HG03432 (cell line): ENCODE measurements around the gene MAPK14.
"Not testable (repeated sequence)": the region's sequence is repeated elsewhere in the genome, so short reads cannot be mapped to it uniquely, and the experiment has no call there.

Source experiments
- ATAC-seq: cut with Tn5 transposase; IDR thresholded peaks from one replicate; pipeline ENCODE4 v1.9.1; 2021; ENCODE audit warnings: mild to moderate bottlenecking, moderate library complexity; ENCODE audit not compliant: unreplicated experiment

The MAPK14 gene

GRCh38 chr6:36120979-36121786 is 93.6 kb downstream of the MAPK14 start:
- ATAC-seq, result no peak

GRCh38 chr6:36121787-36122494 is 94.3 kb downstream of the MAPK14 start:
- ATAC-seq, result no peak

- ATAC-seq, result no peak
These were observed 95.1 kb downstream of the MAPK14 start for GRCh38 chr6:36122495-36123269.

- ATAC-seq, result peak; percentile 75
These were observed 95.9 kb downstream of the MAPK14 start for GRCh38 chr6:36123270-36124139.

GRCh38 chr6:36124346-36124745 is 96.7 kb downstream of the MAPK14 start:
- not testable (repeated sequence) for ATAC-seq

GRCh38 chr6:36124881-36125280 is 97.3 kb downstream of the MAPK14 start:
- no peak for ATAC-seq

GRCh38 chr6:36125575-36125974 is 98.0 kb downstream of the MAPK14 start:
- no peak for ATAC-seq

GRCh38 chr6:36126121-36126520 is 98.5 kb downstream of the MAPK14 start:
- ATAC-seq, result no peak

GRCh38 chr6:36126553-36127458 is 99.2 kb downstream of the MAPK14 start:
- ATAC-seq, result no peak

- ATAC-seq, result no peak
These were observed 99.9 kb downstream of the MAPK14 start for GRCh38 chr6:36127462-36128016.

GRCh38 chr6:36128073-36128472 is 100.5 kb downstream of the MAPK14 start:
- ATAC-seq, result no peak

- ATAC-seq, result no peak
These were observed 101.2 kb downstream of the MAPK14 start for GRCh38 chr6:36128793-36129192.

GRCh38 chr6:36129334-36129733 is 101.7 kb downstream of the MAPK14 start:
- ATAC-seq, result not testable (repeated sequence)

GRCh38 chr6:36129941-36130666 is 102.5 kb downstream of the MAPK14 start, which contains the start of gene MAPK13:
MAPK13 (plus strand) TSS chr6:36130513; CDS start chr6:36130583, 70 bp downstream.
- ATAC-seq, result no peak

- ATAC-seq, result peak; percentile 33
These were observed 103.3 kb downstream of the MAPK14 start for GRCh38 chr6:36130667-36131510.

GRCh38 chr6:36131511-36132245 is 104.1 kb downstream of the MAPK14 start:
- ATAC-seq, result peak; percentile 89
